HG03060 (cell line): ENCODE measurements around the gene GALNT3.

Source experiments
- ATAC-seq: cut with Tn5 transposase; IDR thresholded peaks from one replicate; pipeline ENCODE4 v1.9.1; 2021; ENCODE audit warnings: low read depth, moderate number of reproducible peaks; ENCODE audit not compliant: unreplicated experiment

The GALNT3 gene

DNA sequence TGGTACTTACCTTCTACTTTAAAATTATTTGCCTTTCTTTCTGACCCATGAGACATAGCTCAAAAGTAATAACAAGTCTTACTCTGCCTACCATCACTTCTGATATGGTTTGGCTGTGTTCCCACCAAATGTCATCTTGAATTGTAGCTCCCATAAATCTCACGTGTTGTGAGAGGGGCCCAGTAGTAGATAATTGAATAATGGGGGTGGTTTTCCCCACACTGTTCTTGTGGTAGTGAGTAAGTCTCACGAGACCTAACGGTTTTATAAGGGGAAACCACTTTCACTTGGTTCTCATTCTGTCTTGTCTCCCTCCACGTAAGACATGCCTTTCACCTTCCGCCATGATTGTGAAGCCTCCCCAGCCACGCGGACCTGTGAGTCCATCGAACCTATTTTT lies 47.5 kb downstream of the GALNT3 start:
- ATAC-seq, result no peak

DNA sequence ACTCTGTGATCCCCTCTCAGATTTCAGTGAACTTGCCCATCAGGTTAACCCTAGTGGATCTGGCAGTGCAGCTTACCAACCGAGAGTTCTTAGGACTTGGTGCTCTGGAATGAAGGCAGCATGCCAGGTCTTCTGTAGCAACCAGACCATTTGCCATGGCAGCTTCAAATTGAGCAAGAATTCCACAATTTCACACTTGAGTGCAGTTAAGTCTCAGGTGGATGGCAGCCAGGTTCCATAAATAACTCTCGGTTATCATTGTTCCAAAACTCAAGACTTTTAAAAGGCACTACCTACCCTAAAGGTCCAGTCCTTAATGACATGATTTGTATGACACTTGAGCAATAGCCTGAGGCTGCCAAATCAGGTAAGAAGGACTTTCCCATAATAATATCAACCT lies 48.1 kb downstream of the GALNT3 start:
- ATAC-seq, result no peak

DNA sequence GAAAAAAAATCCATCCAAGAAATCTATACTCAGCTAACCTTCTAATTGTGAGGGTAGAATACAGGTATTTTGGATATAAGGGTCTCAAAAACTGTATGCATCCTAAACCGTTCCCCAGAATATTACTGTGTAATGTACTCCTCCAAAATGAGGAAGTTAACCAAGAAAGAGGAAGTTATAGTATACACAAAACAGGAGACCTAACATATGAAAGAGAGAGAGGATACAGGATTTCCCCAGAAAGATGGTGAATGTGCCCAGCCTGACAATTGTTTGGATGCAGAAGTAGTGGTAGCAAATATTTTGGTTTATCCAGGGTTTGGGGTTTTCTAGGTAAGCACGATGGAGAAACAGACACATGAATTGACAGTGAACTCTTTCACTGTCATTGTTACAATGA lies 50.6 kb downstream of the GALNT3 start:
- peak; percentile 93 for ATAC-seq

DNA sequence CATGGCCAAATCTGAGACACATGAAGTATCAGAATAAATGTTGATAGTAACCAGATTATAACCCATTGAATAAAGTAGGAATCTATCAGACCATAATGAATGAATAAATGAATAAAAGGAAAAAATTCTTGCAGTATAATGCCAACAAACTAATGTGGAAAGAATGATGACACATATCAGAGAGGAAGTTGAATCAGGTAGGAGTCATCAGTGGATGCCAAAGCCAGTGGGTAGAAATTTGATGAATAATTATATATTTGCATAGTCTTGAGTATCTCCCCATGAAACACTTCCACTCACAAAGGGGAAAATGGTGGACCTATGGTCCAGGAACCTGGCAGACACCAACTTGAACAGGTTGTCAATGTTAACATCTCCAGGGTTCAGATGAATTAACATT lies 68.6 kb downstream of the GALNT3 start:
- no peak for ATAC-seq

DNA sequence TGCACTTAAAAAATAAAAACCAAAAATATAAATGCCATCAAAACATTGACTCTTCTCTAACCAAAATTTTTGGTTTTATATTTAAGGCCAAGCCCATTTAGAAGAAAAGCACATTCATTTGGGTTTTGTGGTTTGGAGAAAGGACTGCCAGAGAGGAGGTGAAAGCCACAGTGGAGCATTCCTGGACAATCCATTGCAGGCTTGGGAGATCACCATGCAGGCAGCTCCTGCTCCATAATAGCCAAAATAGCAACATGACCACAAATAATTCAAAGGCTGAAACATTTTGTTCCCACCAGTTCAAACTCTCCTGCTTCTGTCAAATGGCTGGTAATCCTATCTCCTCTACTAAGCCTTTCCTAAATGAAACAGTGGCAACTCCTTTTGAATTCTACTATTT lies 73.5 kb downstream of the GALNT3 start:
- ATAC-seq, result no peak

DNA sequence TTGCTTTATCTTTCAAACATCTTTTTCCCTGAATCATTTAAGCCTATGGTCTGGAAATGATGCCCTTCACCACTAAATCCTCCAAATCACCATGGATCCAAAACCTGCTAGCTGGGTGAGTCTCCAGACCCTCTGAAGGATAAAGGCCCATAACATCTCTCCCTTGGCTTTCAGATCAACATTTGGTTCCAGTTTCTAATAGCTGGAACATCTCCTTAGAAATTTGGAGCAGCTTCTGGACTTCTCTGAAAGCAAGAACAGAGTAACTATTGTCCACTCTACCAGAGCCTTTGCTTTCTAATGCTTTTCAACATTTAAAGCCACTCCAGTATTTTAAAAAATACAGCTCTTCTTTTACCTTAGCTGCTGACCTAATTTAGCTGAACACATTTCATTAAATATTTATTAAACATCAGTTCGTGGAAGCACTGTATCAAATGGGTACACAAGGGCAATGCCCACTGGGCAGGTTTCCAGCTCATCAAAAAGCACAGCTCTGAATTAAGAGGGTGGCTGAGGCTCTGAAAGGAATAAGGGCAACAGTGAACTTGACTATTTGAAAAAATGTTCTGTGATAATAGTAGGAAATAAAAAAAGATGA lies 75.3 kb downstream of the GALNT3 start:
- no peak for ATAC-seq

DNA sequence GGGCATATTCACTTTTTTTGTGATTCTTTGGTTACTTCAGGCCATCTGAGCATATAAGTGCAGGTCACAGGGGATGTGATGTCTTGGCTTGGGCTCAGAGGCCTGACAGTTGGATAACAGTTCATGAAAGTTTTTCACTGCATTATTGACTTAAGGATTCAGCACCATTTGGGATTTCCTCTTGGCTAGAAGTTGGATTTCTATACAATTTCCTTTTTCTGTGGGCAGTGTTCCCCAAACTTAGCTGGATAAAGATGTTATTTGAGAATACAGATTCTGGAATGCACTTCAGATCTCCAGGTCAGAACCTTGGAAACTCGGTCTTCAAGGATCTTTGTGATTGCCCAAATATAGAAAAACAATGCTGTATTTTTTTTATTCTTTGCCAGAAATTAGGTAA lies 78.0 kb downstream of the GALNT3 start:
- no peak for ATAC-seq

DNA sequence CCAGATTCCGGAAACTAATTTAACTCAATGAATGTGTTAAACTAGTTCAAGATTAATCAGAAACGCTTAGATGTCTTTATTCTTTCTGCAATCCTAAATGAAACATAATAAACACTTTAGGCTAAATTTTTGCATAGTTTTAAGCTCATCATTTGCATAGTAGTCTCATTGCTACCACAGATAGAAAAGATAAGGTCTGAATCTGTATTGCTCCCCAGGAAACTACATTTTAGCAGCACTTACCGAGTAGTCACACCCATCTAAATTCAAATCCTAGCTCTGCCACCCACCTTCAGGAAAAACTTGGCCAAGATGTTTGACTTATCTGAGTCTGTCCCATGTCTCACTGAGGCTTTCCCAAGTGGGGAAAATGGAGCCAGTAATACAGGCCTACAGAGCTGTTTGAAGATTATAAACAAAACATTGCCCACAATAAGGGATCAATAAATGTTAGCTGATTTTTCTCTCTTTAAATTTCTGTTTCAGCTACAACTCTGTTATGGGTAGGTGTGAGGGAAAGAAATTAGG lies 87.0 kb downstream of the GALNT3 start:
- no peak for ATAC-seq

DNA sequence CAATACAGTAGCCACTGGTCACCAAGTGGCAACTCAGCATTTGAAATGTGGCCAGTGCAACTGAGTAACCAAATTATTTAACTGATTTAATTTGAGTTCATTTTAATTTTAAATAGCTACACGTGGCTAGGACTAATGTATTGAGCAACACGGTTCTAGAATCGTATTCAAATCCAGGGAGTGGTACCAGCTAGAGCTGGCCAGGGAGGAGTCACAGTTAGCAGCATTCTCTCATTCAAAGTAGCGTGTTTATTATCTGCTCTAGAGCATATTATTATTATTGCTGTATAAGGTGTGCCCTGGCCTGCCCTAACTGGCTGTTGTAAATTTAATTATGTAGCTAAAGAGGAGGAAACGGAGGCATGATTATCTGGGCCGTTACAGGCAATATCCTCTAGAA lies 92.9 kb downstream of the GALNT3 start:
- no peak for ATAC-seq

DNA sequence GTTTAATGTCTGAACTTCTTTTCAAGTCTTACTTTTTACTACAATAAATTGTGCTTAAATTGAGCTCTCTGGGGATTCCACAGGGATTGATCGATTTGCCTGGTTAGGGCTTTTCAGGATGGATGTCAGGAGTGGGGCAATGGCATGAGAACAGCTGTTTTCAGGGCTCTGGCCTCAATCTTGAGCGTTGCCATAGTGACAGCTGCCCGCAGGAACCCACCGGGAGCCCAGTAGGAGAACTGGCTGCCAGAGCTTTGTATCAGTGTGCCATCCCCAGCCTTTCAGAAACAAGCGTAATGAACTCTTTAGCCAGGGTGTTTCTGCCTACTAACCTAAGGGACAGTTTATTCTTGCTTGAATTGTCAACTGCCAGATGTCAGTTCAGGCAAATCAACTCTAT lies 93.5 kb downstream of the GALNT3 start:
- ATAC-seq, result no peak

DNA sequence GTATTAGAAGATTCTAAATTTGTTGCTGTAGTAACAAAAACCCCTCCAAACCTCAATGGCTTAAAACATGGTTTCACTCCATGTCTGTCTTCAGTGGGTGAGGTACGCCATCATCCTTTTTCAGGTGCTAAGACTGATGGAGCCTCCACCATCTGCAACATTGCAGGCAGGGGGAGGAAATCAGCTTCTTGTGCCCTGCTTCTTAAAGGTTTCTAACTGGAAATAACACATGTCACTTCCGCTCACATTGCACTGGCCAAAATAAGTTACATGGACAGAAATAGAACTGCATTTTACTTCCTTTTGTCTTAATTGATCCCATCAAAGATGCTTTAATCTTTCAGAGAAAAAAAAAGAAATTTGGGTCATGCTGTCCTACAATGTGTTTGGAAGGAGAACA lies 94.1 kb downstream of the GALNT3 start:
- no peak for ATAC-seq

DNA sequence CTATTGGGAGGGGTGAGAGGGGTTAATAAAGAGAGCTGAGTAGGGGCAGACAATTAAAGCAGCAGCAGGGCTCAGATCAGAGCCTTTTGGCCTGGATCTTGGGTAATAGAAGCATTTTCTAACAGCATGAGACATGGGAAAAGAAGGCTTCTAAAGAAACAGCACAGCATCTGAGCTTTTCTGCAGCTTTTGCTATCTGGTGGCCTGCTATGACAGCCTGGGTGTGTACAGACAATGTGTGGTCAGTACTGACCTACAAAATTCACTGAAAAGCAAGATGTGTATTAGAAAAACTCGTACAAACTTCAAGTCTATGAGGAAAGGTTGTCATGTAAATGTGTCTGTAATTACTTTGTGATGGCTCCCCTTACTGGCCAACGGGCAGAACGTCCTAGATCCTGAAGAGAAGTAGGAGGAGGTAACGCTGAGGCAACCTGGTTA lies 95.6 kb downstream of the GALNT3 start:
- ATAC-seq, result peak; percentile 72

DNA sequence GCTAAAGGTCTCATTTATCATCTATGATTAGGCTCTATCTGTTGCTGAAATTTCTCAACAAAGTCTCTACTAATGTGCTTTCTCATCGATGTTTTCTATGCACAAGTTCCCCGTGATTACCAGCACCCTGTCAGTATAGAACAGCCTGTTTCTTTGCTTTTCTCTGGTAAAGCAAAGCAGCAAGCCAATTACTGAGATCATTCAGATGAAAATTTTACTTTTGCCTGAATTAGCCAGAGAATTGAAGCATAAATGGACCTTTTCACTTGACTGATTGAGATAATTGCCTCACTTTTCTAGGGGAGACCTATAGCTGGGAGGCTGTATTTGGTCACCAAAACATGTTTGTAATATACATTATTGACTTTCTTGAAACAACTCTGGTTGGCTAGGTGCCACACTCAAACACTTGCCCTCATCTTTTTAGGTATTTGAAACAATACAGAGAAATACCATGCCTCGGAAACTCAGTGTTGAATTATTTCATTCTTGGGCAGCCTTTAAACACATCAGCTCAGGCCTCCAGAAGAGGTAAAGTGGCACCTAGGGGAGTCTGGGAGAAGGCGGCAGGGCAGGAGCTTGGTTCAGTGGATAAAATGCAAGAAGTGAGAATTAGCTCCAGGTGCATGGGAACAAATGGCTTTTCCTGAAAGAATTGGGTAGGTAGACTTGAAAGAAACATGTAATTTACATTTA lies 96.2 kb downstream of the GALNT3 start:
- no peak for ATAC-seq
